Ishikawa (cell line): ENCODE measurements around the gene PHIP.

Experiments
- CREB1 ChIP-seq: IDR thresholded peaks from 2 replicates; pipeline ENCODE4 v1.6.1; 2012; ENCODE audit warnings: low read depth
- FOXM1 ChIP-seq: IDR thresholded peaks from 2 replicates; pipeline ENCODE4 v1.6.1; 2012; ENCODE audit warnings: low read depth, borderline replicate concordance
- MAX ChIP-seq: IDR thresholded peaks from 2 replicates; pipeline ENCODE4 v1.6.1; 2012
- NFIC ChIP-seq: IDR thresholded peaks from 2 replicates; pipeline ENCODE4 v1.6.1; 2012
- TAF1 ChIP-seq: IDR thresholded peaks from 2 replicates; pipeline ENCODE4 v1.6.1; 2012; ENCODE audit warnings: low read depth, mild to moderate bottlenecking
- TCF12 ChIP-seq: IDR thresholded peaks from 2 replicates; pipeline ENCODE4 v1.6.1; 2012; ENCODE audit warnings: low read depth
- TEAD4 ChIP-seq: IDR thresholded peaks from 2 replicates; pipeline ENCODE4 v1.6.1; 2012
- TF ChIP-seq, protein P1 (sequence below): IDR thresholded peaks from 2 replicates; pipeline ENCODE4 v1.6.1; 2012; ENCODE audit warnings: low read depth, mild to moderate bottlenecking
- TF ChIP-seq, protein P2 (sequence below): IDR thresholded peaks from 2 replicates; pipeline ENCODE4 v1.6.1; 2012

DNA sequence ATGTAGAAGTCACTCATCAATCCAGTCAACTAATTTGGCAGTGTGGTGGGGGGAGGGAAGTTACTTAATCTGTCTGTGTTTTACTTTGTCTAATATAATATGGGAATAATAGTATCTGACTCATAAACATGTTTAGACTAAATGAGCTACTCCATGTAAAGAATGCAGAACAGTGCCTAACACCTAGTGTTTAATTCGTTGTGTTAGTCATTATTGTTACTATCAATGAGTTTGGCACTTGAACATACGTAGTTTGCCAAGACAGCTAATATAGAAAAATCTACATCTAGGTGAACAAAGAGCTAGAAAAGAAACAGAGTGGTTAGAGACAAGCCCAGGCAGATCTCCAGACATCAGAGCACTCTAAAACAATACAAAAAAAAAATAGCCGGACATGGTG lies 161.6 kb downstream of the PHIP start:
- TF ChIP-seq, protein P1, sequence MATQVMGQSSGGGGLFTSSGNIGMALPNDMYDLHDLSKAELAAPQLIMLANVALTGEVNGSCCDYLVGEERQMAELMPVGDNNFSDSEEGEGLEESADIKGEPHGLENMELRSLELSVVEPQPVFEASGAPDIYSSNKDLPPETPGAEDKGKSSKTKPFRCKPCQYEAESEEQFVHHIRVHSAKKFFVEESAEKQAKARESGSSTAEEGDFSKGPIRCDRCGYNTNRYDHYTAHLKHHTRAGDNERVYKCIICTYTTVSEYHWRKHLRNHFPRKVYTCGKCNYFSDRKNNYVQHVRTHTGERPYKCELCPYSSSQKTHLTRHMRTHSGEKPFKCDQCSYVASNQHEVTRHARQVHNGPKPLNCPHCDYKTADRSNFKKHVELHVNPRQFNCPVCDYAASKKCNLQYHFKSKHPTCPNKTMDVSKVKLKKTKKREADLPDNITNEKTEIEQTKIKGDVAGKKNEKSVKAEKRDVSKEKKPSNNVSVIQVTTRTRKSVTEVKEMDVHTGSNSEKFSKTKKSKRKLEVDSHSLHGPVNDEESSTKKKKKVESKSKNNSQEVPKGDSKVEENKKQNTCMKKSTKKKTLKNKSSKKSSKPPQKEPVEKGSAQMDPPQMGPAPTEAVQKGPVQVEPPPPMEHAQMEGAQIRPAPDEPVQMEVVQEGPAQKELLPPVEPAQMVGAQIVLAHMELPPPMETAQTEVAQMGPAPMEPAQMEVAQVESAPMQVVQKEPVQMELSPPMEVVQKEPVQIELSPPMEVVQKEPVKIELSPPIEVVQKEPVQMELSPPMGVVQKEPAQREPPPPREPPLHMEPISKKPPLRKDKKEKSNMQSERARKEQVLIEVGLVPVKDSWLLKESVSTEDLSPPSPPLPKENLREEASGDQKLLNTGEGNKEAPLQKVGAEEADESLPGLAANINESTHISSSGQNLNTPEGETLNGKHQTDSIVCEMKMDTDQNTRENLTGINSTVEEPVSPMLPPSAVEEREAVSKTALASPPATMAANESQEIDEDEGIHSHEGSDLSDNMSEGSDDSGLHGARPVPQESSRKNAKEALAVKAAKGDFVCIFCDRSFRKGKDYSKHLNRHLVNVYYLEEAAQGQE: no peak
- TF ChIP-seq TCF12 (no peak), MAX (no peak), FOXM1 (no peak), TEAD4 (no peak), CREB1 (no peak), TAF1 (no peak), NFIC (no peak)
- TF ChIP-seq, protein P2, sequence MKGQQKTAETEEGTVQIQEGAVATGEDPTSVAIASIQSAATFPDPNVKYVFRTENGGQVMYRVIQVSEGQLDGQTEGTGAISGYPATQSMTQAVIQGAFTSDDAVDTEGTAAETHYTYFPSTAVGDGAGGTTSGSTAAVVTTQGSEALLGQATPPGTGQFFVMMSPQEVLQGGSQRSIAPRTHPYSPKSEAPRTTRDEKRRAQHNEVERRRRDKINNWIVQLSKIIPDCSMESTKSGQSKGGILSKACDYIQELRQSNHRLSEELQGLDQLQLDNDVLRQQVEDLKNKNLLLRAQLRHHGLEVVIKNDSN: no peak
